Thoracic aorta (tissue), 2 donors: ENCODE data around the gene RASL10A. TPM values are rescaled to one million over a fixed set of nuclear protein-coding genes. Genes with fewer than 3 reads are reported as not detected.

Source experiments
- ATAC-seq: fragments of 150-250 bp; one replicate; pipeline ENCODE4 v1.8.0; 2017; ENCODE audit warnings: low read depth; ENCODE audit not compliant: insufficient number of reproducible peaks, low FRiP score
- DNase-seq: peaks from one replicate; pipeline ENCODE4 v3.0.0-alpha.2; 2020; ENCODE audit warnings: low spot score
- H3K27ac ChIP-seq, 2 donors: fragments of 200-600 bp; sonication (generic); 1 replicate in 1 of 2; 2 replicates in 1 of 2; pipeline ENCODE4 v1.5.1; 2016; ENCODE audit warnings: mild to moderate bottlenecking in 2 of 2, moderate library complexity in 2 of 2
- H3K27me3 ChIP-seq: fragments of 200-600 bp; sonication (generic); replicated peaks from 2 replicates; pipeline ENCODE4 v1.6.0; 2016; ENCODE audit warnings: mild to moderate bottlenecking; ENCODE audit not compliant: insufficient read depth
- H3K36me3 ChIP-seq: fragments of 200-600 bp; sonication (generic); one replicate; pipeline ENCODE4 v1.5.1; 2016
- H3K4me1 ChIP-seq, 2 donors: fragments of 200-600 bp; sonication (generic); 1 replicate in 1 of 2; 2 replicates in 1 of 2; pipeline versions ENCODE4 v1.5.1 to v1.6.0; 2016; ENCODE audit warnings: low read depth in 2 of 2, mild to moderate bottlenecking in 1 of 2; ENCODE audit not compliant: control insufficient read depth in 1 of 2
- H3K4me3 ChIP-seq: fragments of 200-600 bp; sonication (generic); 2 replicates; pipeline ENCODE4 v1.5.1; 2016; ENCODE audit warnings: mild to moderate bottlenecking
- H3K9me3 ChIP-seq: fragments of 200-600 bp; sonication (generic); 2 replicates; pipeline ENCODE4 v1.5.1; 2016
- CTCF ChIP-seq: fragments of 200-600 bp; sonication (generic); IDR thresholded peaks from one replicate; pipeline ENCODE4 v1.5.1; 2019; ENCODE audit warnings: antibody characterized with exemption
- total RNA-seq, 2 donors: library from RNA; depleted of rRNA; stranded (reverse); fragments of >200 nt; gene quantifications; one replicate each; pipeline versions ENCODE4 v1.1.0 to v1.2.3, GENCODE V29; 2016

The RASL10A gene
- total RNA-seq, 2 donors from 2014 or later: 3.4 to 4.1 TPM

GRCh38 chr22:29313576-29314466 is 1.7 kb downstream of the RASL10A start:
- no peak overlapping the region for H3K27ac ChIP-seq
- no peak for DNase-seq

GRCh38 chr22:29313126-29313575 is 2.3 kb downstream of the RASL10A start:
- ATAC-seq (no peak), DNase-seq (no peak)
- TF ChIP-seq CTCF: peak; percentile 82
- Histone ChIP-seq H3K9me3 (no peaks in the 10 kb centered on the region), H3K4me1 (peaks cover 46 to 67% of the 10 kb centered on the region in 2 donors), H3K27me3 (peaks cover 15% of the 10 kb centered on the region), H3K4me3 (no peak overlapping the region), H3K36me3 (no peaks in the 10 kb centered on the region), H3K27ac (no peak overlapping the region)

More at GRCh38 chr22:29313576-29314466, 1.7 kb downstream of the RASL10A start:
- Histone ChIP-seq H3K4me1 (peaks cover 39 to 60% of the 10 kb centered on the region in 2 donors), H3K27me3 (peaks cover 15% of the 10 kb centered on the region), H3K36me3 (no peaks in the 10 kb centered on the region), H3K9me3 (no peaks in the 10 kb centered on the region), H3K4me3 (peak overlapping the region; percentile 57)
- ATAC-seq: no peak
- TF ChIP-seq CTCF: no peak

GRCh38 chr22:29312218-29313125 is 3.0 kb downstream of the RASL10A start:
- H3K27me3 ChIP-seq: peaks cover 15% of the 10 kb centered on the region
- no peak overlapping the region for H3K4me3 ChIP-seq
- no peak for TF ChIP-seq CTCF
- no peak overlapping the region for H3K27ac ChIP-seq
- H3K9me3 ChIP-seq: no peaks in the 10 kb centered on the region
- peaks cover 53 to 74% of the 10 kb centered on the region in 2 donors for H3K4me1 ChIP-seq
- no peaks in the 10 kb centered on the region for H3K36me3 ChIP-seq
- no peak for DNase-seq
- no peak for ATAC-seq

GRCh38 chr22:29311464-29312217 is 3.9 kb downstream of the RASL10A start:
- ATAC-seq (no peak), DNase-seq (no peak)
- H3K36me3 ChIP-seq: no peaks in the 10 kb centered on the region
- peaks cover 54 to 76% of the 10 kb centered on the region in 2 donors for H3K4me1 ChIP-seq
- H3K27ac ChIP-seq: peak overlapping the region; percentile 63 to 86
- H3K27me3 ChIP-seq: peaks cover 15% of the 10 kb centered on the region
- no peak for TF ChIP-seq CTCF
- peak overlapping the region; percentile 69 for H3K4me3 ChIP-seq
- H3K9me3 ChIP-seq: no peaks in the 10 kb centered on the region
